Gastroesophageal sphincter (tissue), 4 donors: Measurements from ENCODE around the gene TTBK2. TPM values are rescaled to one million over a fixed set of nuclear protein-coding genes. Genes with fewer than 3 reads are reported as not detected.

Experiments used
- ATAC-seq: fragments of 150-250 bp; one replicate; pipeline ENCODE4 v1.9.1; 2016; ENCODE audit warnings: mild to moderate bottlenecking, moderate library complexity
- H3K27ac ChIP-seq, 4 donors: fragments of 200-600 bp; sonication (generic) in 3 of 4; 1 replicate in 3 of 4; 2 replicates in 1 of 4; pipeline ENCODE4 v1.5.1; 2016 to 2019
- H3K27me3 ChIP-seq: fragments of 200-600 bp; sonication (generic); one replicate; pipeline ENCODE4 v1.5.1; 2019
- H3K36me3 ChIP-seq, 2 donors: fragments of 200-600 bp; sonication (generic); one replicate each; pipeline ENCODE4 v1.5.1; 2019; ENCODE audit warnings: control low read depth in 1 of 2
- H3K4me1 ChIP-seq, 3 donors: fragments of 200-600 bp; sonication (generic); 1 replicate in 2 of 3; 2 replicates in 1 of 3; pipeline ENCODE4 v1.5.1; 2016 to 2019; ENCODE audit warnings: control low read depth in 2 of 3
- H3K4me3 ChIP-seq, 2 donors: fragments of 200-600 bp; sonication (generic); one replicate each; pipeline ENCODE4 v1.5.1; 2019; ENCODE audit warnings: mild to moderate bottlenecking in 1 of 2, moderate library complexity in 1 of 2
- H3K9me3 ChIP-seq, 3 donors: fragments of 200-600 bp; sonication (generic); one replicate each; pipeline ENCODE4 v1.5.1; 2017 to 2019; ENCODE audit warnings: control low read depth in 2 of 3
- EP300 ChIP-seq: sonication (generic); formaldehyde crosslinking; IDR thresholded peaks from one replicate; pipeline ENCODE4 v1.6.1; 2017; ENCODE audit warnings: antibody characterized with exemption, mild to moderate bottlenecking
- POLR2A ChIP-seq, 2 donors: fragments of 450-650 bp; IDR thresholded peaks; one replicate each; pipeline ENCODE4 v1.6.1; 2017; ENCODE audit warnings: antibody characterized with exemption in 2 of 2, mild to moderate bottlenecking in 2 of 2, moderate library complexity in 1 of 2
- POLR2AphosphoS5 ChIP-seq: sonication (generic); formaldehyde crosslinking; IDR thresholded peaks from one replicate; pipeline ENCODE4 v1.6.1; 2017; ENCODE audit warnings: antibody characterized with exemption
- WGBS, 2 donors: methylation state at CpG; one replicate each; pipeline ENCODE4 v1.1.5; 2018; ENCODE audit warnings: low coverage in 1 of 2; 5-methylcytosine and 5-hydroxymethylcytosine counted together
- total RNA-seq, 4 donors: library from RNA; depleted of rRNA; stranded (reverse); fragments of >200 nt; gene quantifications; one replicate each; pipeline ENCODE4 v1.1.0, GENCODE V29; 2016
- TF ChIP-seq, protein P1 (sequence below), 4 experiments: fragments of 200-600 bp in 2 of 4; fragments of 450-650 bp in 2 of 4; sonication (generic) in 1 of 4; IDR thresholded peaks; one replicate each; pipeline ENCODE4 v1.5.1; 2017 to 2019; ENCODE audit warnings: antibody characterized with exemption in 4 of 4, mild to moderate bottlenecking in 2 of 4, moderate library complexity in 2 of 4

TTBK2 gene
- total RNA-seq, 4 donors from 2014 or later = 21.2 to 24.4 (median 23.2) TPM

DNA sequence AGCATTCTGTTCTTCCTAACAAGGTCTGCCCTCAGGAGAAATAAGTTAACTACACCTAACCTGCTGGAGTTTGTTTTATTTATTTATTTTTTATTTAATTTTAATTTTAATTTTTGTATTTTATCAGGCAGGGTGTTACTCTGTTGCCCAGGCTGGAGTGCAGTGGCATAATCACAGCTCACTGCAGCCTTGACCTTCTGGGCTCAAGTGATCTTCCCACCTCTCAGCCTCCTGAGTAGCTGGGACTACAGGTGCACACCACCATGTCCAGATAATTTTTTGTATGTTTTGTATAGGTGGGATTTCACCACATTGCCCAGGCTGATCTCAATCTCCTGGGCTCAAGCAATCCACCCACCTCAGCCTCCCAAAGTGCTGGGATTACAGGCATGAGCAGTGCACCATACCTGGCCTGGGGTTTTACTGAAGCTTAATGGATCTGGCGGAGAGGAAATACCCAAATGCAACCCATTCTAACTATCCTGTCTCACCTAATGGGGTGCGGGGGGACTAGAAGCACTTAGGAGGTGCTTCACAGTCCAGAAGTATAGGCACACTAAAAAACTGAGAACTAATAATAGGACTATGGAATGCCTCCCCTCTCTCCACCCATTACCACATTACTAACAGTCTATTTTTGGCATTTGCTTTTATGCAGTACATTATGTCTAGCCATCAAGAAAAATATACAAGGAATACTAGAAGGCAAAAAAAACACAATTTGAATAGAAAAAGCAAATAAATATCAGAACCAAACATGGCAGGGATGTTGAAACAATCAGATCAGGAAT is 61.4 kb downstream of the TTBK2 start:
- no peak for ATAC-seq
- no peak overlapping the region for H3K4me3 ChIP-seq
- H3K36me3 ChIP-seq = no peaks in the 10 kb centered on the region
- H3K4me1 ChIP-seq = peaks cover 0 to 30% (median 9%) of the 10 kb centered on the region in 3 donors
- 70 to 86% methylated on average over 2 of the region's 2 CpGs for WGBS, 2 donors
- no peak for TF ChIP-seq POLR2AphosphoS5
- no peak for TF ChIP-seq POLR2A (IDR thresholded peaks at IDR 0.05)
- no peak for TF ChIP-seq EP300
- TF ChIP-seq, protein P1, sequence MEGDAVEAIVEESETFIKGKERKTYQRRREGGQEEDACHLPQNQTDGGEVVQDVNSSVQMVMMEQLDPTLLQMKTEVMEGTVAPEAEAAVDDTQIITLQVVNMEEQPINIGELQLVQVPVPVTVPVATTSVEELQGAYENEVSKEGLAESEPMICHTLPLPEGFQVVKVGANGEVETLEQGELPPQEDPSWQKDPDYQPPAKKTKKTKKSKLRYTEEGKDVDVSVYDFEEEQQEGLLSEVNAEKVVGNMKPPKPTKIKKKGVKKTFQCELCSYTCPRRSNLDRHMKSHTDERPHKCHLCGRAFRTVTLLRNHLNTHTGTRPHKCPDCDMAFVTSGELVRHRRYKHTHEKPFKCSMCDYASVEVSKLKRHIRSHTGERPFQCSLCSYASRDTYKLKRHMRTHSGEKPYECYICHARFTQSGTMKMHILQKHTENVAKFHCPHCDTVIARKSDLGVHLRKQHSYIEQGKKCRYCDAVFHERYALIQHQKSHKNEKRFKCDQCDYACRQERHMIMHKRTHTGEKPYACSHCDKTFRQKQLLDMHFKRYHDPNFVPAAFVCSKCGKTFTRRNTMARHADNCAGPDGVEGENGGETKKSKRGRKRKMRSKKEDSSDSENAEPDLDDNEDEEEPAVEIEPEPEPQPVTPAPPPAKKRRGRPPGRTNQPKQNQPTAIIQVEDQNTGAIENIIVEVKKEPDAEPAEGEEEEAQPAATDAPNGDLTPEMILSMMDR (IDR thresholded peaks at IDR 0.05) = no peak
- H3K9me3 ChIP-seq = no peaks in the 10 kb centered on the region
- no peaks in the 10 kb centered on the region for H3K27me3 ChIP-seq
- H3K27ac ChIP-seq = no peak overlapping the region

DNA sequence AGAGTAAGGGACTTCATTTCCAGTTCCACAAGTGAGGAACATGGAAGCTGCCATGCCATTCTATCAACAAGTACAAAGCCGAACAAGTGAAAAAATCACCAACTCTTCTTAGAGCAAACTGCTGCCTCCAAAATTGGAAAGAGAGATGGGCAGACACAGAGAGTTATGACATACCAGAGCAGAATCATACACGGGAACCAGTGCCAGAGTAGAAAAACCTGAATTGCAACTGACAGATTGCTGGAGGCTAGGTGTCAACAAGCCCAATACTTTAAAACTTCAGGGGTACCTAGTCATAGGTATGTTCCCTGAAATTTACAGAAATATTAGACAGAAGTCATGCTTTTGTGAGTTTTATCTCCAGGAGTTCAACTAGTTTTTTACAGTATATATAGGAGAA is 62.0 kb downstream of the TTBK2 start:
- Histone ChIP-seq H3K9me3 (no peaks in the 10 kb centered on the region), H3K4me1 (peaks cover 0 to 25% (median 9%) of the 10 kb centered on the region in 3 donors), H3K4me3 (no peak overlapping the region), H3K27ac (no peak overlapping the region), H3K27me3 (no peaks in the 10 kb centered on the region), H3K36me3 (peaks cover 0 to 5% of the 10 kb centered on the region in 2 donors)
- TF ChIP-seq POLR2A (IDR thresholded peaks at IDR 0.05) (no peak), EP300 (no peak), POLR2AphosphoS5 (no peak)
- TF ChIP-seq, protein P1 (IDR thresholded peaks at IDR 0.05) = no peak
- WGBS, 2 donors = 32 to 35% methylated on average over 2 of the region's 2 CpGs
- ATAC-seq = no peak

DNA sequence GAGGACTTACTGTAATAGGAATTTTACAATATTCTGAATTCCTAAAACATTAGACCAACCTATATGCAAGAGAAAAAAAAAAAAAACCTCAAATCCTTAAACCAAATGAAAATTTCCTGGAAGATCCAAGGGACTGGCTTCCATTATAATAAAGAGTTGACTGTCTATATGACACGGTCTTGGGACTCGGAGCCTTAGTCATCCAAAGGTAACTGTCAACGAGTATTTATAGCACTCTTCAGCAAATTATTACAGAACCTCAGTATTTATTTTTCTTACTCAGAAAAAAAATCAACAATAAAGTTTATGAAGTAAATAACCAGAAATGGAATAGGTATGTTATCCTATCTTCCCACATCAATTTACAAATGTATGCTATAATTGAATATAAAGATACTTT is 66.0 kb downstream of the TTBK2 start:
- no peaks in the 10 kb centered on the region for H3K27me3 ChIP-seq
- no peak for ATAC-seq
- H3K36me3 ChIP-seq = peaks cover 0 to 23% of the 10 kb centered on the region in 2 donors
- H3K9me3 ChIP-seq = no peaks in the 10 kb centered on the region
- H3K4me3 ChIP-seq = no peak overlapping the region
- peaks cover 0 to 21% (median 9%) of the 10 kb centered on the region in 3 donors for H3K4me1 ChIP-seq
- H3K27ac ChIP-seq = no peak overlapping the region
- 93 to 95% methylated on average over 3 of the region's 3 CpGs for WGBS, 2 donors
- TF ChIP-seq POLR2AphosphoS5 = no peak
- TF ChIP-seq POLR2A (IDR thresholded peaks at IDR 0.05) = no peak
- TF ChIP-seq, protein P1 (IDR thresholded peaks at IDR 0.05) = no peak
- TF ChIP-seq EP300 = no peak

DNA sequence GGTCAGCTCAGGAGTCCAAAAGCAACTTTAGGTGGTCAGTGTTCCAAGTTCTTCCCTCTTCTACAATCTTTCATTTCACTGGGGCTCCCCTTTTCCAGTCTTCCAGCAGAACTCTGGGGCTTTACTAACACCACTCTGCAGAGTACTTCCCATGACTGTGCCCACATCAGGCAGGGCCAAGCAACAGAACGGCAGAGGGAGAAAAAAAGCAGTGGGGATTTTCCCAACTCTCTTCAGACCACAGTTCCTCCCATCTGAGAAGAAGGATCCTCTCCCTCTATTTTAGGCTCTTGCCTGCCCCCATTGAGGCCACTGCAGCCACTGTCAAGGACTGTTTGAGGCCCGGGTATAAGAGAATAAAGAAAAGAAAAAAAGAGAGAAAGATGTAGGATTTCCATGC is 70.7 kb downstream of the TTBK2 start:
- Histone ChIP-seq H3K4me3 (no peak overlapping the region), H3K4me1 (no peaks in the 10 kb centered on the region), H3K27ac (no peak overlapping the region), H3K9me3 (no peaks in the 10 kb centered on the region), H3K36me3 (peaks cover 0 to 24% of the 10 kb centered on the region in 2 donors), H3K27me3 (no peaks in the 10 kb centered on the region)
- TF ChIP-seq EP300 = no peak
- no peak for ATAC-seq
- 100% methylated on average over 1 of the region's 2 CpGs; no CpG with 5 or more reads in 1 of the 2 donors for WGBS, 2 donors

DNA sequence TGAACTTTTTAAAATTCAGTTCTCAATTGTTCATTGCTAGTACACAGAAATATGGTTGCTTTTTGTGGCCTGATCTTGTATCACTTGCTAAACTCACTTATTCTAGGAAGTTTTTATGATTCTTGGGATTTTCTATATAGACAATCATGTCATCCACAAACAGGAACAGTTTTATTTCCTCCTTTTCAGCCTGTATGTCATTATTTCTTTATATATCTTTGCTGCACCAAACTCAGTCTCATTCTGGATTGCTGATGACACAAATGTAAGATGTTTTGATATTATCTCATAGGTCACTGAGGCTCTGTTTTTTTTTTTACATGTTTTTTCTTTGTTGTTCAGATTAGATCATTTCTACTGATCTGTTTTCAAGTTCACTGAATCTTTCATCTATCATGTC is 71.7 kb downstream of the TTBK2 start:
- no peaks in the 10 kb centered on the region for H3K27me3 ChIP-seq
- TF ChIP-seq POLR2AphosphoS5 = no peak
- TF ChIP-seq POLR2A (IDR thresholded peaks at IDR 0.05) = no peak
- peaks cover 0 to 28% of the 10 kb centered on the region in 2 donors for H3K36me3 ChIP-seq
- no peaks in the 10 kb centered on the region for H3K9me3 ChIP-seq
- no peak for ATAC-seq
- H3K27ac ChIP-seq = no peak overlapping the region
- no peak overlapping the region for H3K4me3 ChIP-seq
- H3K4me1 ChIP-seq = no peaks in the 10 kb centered on the region

DNA sequence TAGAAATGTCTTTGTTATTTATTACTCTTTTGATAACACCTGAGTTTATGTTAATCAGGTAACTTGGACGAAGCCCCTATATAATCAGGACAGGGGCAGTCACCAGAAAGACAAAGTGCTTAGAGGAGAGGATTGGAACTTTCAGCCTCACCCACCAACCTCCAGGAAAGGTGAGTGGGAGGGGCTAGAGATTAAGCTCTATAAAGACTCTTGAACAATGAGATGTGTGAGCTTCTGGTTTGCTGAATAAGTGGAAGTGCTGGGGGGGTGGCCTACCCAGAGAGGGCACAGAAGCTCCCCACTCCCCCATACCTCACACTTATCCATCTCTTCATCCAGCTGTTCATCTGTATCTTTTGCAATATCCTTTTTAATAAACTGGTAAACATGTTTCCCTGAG is 73.9 kb downstream of the TTBK2 start:
- no peak overlapping the region for H3K27ac ChIP-seq
- H3K4me1 ChIP-seq = no peaks in the 10 kb centered on the region
- no peak overlapping the region for H3K4me3 ChIP-seq
- ATAC-seq = no peak
- no peaks in the 10 kb centered on the region for H3K27me3 ChIP-seq
- H3K9me3 ChIP-seq = no peaks in the 10 kb centered on the region
- peaks cover 0 to 17% of the 10 kb centered on the region in 2 donors for H3K36me3 ChIP-seq
- TF ChIP-seq POLR2AphosphoS5 = no peak
- TF ChIP-seq, protein P1 (IDR thresholded peaks at IDR 0.05) = no peak
- TF ChIP-seq POLR2A (IDR thresholded peaks at IDR 0.05) = no peak
- no peak for TF ChIP-seq EP300
- 60% methylated on average over 1 of the region's 1 CpG; no CpG with 5 or more reads in 1 of the 2 donors for WGBS, 2 donors
